D341Med (cell line): ENCODE measurements around the gene SARS2.
A peak's percentile ranks its signal among the peaks of the same experiment; 100 is the strongest.
"Not testable (repeated sequence)": the region's sequence is repeated elsewhere in the genome, so short reads cannot be mapped to it uniquely, and the experiment has no call there.

Source experiments
- DNase-seq: peaks from one replicate; pipeline ENCODE4 v3.0.0; 2012; ENCODE audit warnings: low spot score

Gene SARS2

GRCh38 chr19:38946229-38947010 is 15.9 kb upstream of the SARS2 start:
- DNase-seq, result no peak

- no peak for DNase-seq
These were observed 15.1 kb upstream of the SARS2 start for GRCh38 chr19:38945562-38946228.

- no peak for DNase-seq
These were observed 14.5 kb upstream of the SARS2 start for GRCh38 chr19:38944981-38945506.

- no peak for DNase-seq
These were observed 12.1 kb upstream of the SARS2 start for GRCh38 chr19:38942471-38943181.

- no peak for DNase-seq
These were observed 11.4 kb upstream of the SARS2 start for GRCh38 chr19:38941979-38942378.

GRCh38 chr19:38941466-38941865 is 10.9 kb upstream of the SARS2 start:
- DNase-seq, result not testable (repeated sequence)

- DNase-seq, result no peak
These were observed 9.4 kb upstream of the SARS2 start for GRCh38 chr19:38939957-38940356.

GRCh38 chr19:38933544-38933943 is 3.0 kb upstream of the SARS2 start:
- no peak for DNase-seq

GRCh38 chr19:38932425-38933179 is 2.0 kb upstream of the SARS2 start:
- DNase-seq, result peak; percentile 58

GRCh38 chr19:38931521-38931793 is 894 bp upstream of the SARS2 start:
- DNase-seq, result no peak

GRCh38 chr19:38930776-38931520 is 385 bp upstream of the SARS2 start, which contains the start of gene MRPS12:
Gene MRPS12, plus strand, starts transcription at chr19:38930944. Its CDS starts 351 bp downstream, at chr19:38931295.
- DNase-seq, result peak; percentile 97

GRCh38 chr19:38928391-38929001 is 2.1 kb downstream of the SARS2 start:
- no peak for DNase-seq

- DNase-seq, result no peak
These were observed 6.2 kb downstream of the SARS2 start for GRCh38 chr19:38924388-38924787.

- DNase-seq, result no peak
These were observed 8.1 kb downstream of the SARS2 start for GRCh38 chr19:38922482-38922881.

GRCh38 chr19:38921420-38922274 is 8.9 kb downstream of the SARS2 start:
- no peak for DNase-seq

- DNase-seq, result peak; percentile 27
These were observed 9.8 kb downstream of the SARS2 start for GRCh38 chr19:38920602-38921419.

- DNase-seq, result no peak
These were observed 10.5 kb downstream of the SARS2 start for GRCh38 chr19:38919837-38920601.

- DNase-seq, result no peak
These were observed 12.0 kb downstream of the SARS2 start for GRCh38 chr19:38918526-38918925.
